K562 (cell line): ENCODE measurements around the gene GALNT12. TPM values are rescaled to one million over a fixed set of nuclear protein-coding genes. Genes with fewer than 3 reads are reported as not detected.

Source experiments
- BRD9 ChIP-seq: fragments of 450-650 bp; IDR thresholded peaks from 2 replicates; pipeline ENCODE4 v1.6.1; 2018; ENCODE audit warnings: low read depth; ENCODE audit not compliant: partially characterized antibody
- CXXC5 ChIP-seq: fragments of 250-450 bp; sonication (Bioruptor Pico); IDR thresholded peaks from 2 replicates; pipeline ENCODE4 v1.8.0; 2022; ENCODE audit warnings: inconsistent platforms, mild to moderate bottlenecking, moderate library complexity
- EHMT2 ChIP-seq: fragments of 450-650 bp; IDR thresholded peaks from 2 replicates; pipeline ENCODE4 v1.6.1; 2018; ENCODE audit warnings: antibody characterized with exemption
- EZH2 ChIP-seq: IDR thresholded peaks from 2 replicates; pipeline ENCODE4 v1.6.1; 2012; ENCODE audit warnings: low read depth, mild to moderate bottlenecking, inconsistent platforms, low read length, borderline replicate concordance
- FOS ChIP-seq: IDR thresholded peaks from 3 replicates; pipeline ENCODE4 v1.6.1; 2011; ENCODE audit not compliant: insufficient read length; ENCODE audit errors: extremely low read depth
- FOXM1 ChIP-seq, 2 experiments: fragments of 450-650 bp in 1 of 2; sonication (generic) in 1 of 2; formaldehyde crosslinking in 1 of 2; IDR thresholded peaks; 2 replicates each; pipeline versions ENCODE4 v1.6.1 to v1.9.0; 2017 to 2022; ENCODE audit warnings: low read depth in 2 of 2, mild to moderate bottlenecking in 2 of 2, missing genetic modification reagents in 1 of 2, moderate library complexity in 1 of 2
- FOXP1 ChIP-seq: sonication (generic); formaldehyde crosslinking; IDR thresholded peaks from 2 replicates; pipeline ENCODE4 v1.8.0; 2022; ENCODE audit warnings: mild to moderate bottlenecking, missing genetic modification reagents
- HCFC1 ChIP-seq: IDR thresholded peaks from 2 replicates; pipeline ENCODE4 v1.6.1; 2012; ENCODE audit warnings: low read depth, low read length, improper control_type of control experiment
- HDAC8 ChIP-seq: fragments of 450-650 bp; IDR thresholded peaks from 2 replicates; pipeline ENCODE4 v1.6.1; 2016; ENCODE audit warnings: mild to moderate bottlenecking, missing genetic modification characterization, moderate library complexity, missing compliant biosample characterization
- HNRNPK ChIP-seq: fragments of 200-400 bp; formaldehyde crosslinking; IDR thresholded peaks from one replicate; pipeline ENCODE4 v1.6.1; 2018; ENCODE audit warnings: mild to moderate bottlenecking, low read depth, low read length; ENCODE audit not compliant: poor library complexity, severe bottlenecking
- HSF4 ChIP-seq: fragments of 250-450 bp; sonication (Bioruptor Pico); IDR thresholded peaks from 2 replicates; pipeline ENCODE4 v2.1.2; 2022; ENCODE audit warnings: mild to moderate bottlenecking, moderate library complexity, borderline replicate concordance
- KHSRP ChIP-seq: fragments of 450-650 bp; IDR thresholded peaks from 2 replicates; pipeline ENCODE4 v1.6.1; 2017
- NCOA1 ChIP-seq: fragments of 450-650 bp; IDR thresholded peaks from 2 replicates; pipeline ENCODE4 v1.6.1; 2016; ENCODE audit warnings: low read depth
- NFIX ChIP-seq: fragments of 250-450 bp; sonication (Bioruptor Pico); IDR thresholded peaks from 2 replicates; pipeline ENCODE4 v1.4.0; 2020; ENCODE audit warnings: low read depth, mild to moderate bottlenecking, moderate library complexity
- NR2F6 ChIP-seq: fragments of 450-650 bp; formaldehyde crosslinking; IDR thresholded peaks from 2 replicates; pipeline ENCODE4 v1.4.0; 2020; ENCODE audit warnings: mild to moderate bottlenecking
- NUFIP1 ChIP-seq: fragments of 450-650 bp; IDR thresholded peaks from 2 replicates; pipeline ENCODE4 v1.6.1; 2018; ENCODE audit not compliant: partially characterized antibody
- RBFOX2 ChIP-seq: fragments of 200-400 bp; formaldehyde crosslinking; IDR thresholded peaks from 2 replicates; pipeline ENCODE4 v1.6.1; 2017; ENCODE audit warnings: low read depth, mild to moderate bottlenecking, low read length, moderate library complexity
- RBM17 ChIP-seq: fragments of 200-400 bp; formaldehyde crosslinking; IDR thresholded peaks from 2 replicates; pipeline ENCODE4 v1.6.1; 2017; ENCODE audit warnings: low read depth, mild to moderate bottlenecking, low read length, borderline replicate concordance
- SIX5 ChIP-seq, 2 experiments: IDR thresholded peaks; 2 replicates each; pipeline ENCODE4 v1.6.1; 2011; ENCODE audit warnings: low read length in 2 of 2, borderline replicate concordance in 1 of 2, low read depth in 1 of 2, mild to moderate bottlenecking in 1 of 2, moderate library complexity in 1 of 2; ENCODE audit not compliant: insufficient read depth in 1 of 2
- SRSF3 ChIP-seq: fragments of 200-400 bp; formaldehyde crosslinking; IDR thresholded peaks from 2 replicates; pipeline ENCODE4 v1.6.1; 2016; ENCODE audit warnings: mild to moderate bottlenecking, low read length, moderate library complexity; ENCODE audit not compliant: insufficient read depth
- TBL1XR1 ChIP-seq, 2 experiments: IDR thresholded peaks; 2 replicates each; pipeline ENCODE4 v1.6.1; 2012; ENCODE audit warnings: improper control_type of control experiment in 2 of 2, low read length in 2 of 2, mild to moderate bottlenecking in 1 of 2
- YBX1 ChIP-seq: fragments of 450-650 bp; IDR thresholded peaks from 2 replicates; pipeline ENCODE4 v1.7.1; 2016; ENCODE audit warnings: mild to moderate bottlenecking
- ZC3H8 ChIP-seq: fragments of 450-650 bp; IDR thresholded peaks from 2 replicates; pipeline ENCODE4 v1.6.1; 2017
- ZNF23 ChIP-seq: fragments of 250-450 bp; sonication (Bioruptor Pico); IDR thresholded peaks from 2 replicates; pipeline ENCODE4 v1.4.0; 2020; ENCODE audit warnings: mild to moderate bottlenecking
- ZNF274 ChIP-seq: IDR thresholded peaks from 2 replicates; pipeline ENCODE4 v1.6.1; 2011; ENCODE audit warnings: low read depth, mild to moderate bottlenecking, low read length, moderate library complexity, borderline replicate concordance
- ZNF444 ChIP-seq: fragments of 250-450 bp; sonication (Bioruptor Pico); IDR thresholded peaks from 2 replicates; pipeline ENCODE4 v1.4.0; 2020; ENCODE audit warnings: mild to moderate bottlenecking, moderate library complexity
- ZNF76 ChIP-seq: fragments of 250-450 bp; sonication (Bioruptor Pico); IDR thresholded peaks from 2 replicates; pipeline ENCODE4 v1.4.0; 2020; ENCODE audit warnings: mild to moderate bottlenecking, moderate library complexity, borderline replicate concordance
- polyA plus RNA-seq, 8 experiments: library from polyadenylated mRNA; depleted of rRNA in 4 of 8; stranded (reverse) in 5 of 8; unstranded in 3 of 8; fragments of >200 nt; fragmentation: Nextera tagmentation in 2 of 8; fragmentation: Illumina TruSeq in 1 of 8; extraction: Ambion mirVana in 2 of 8; extraction: Trizol in 1 of 8; gene quantifications; 2 replicates each; pipeline versions ENCODE4 v1.2.1 to v1.2.3, GENCODE V29; 2011 to 2014; ENCODE audit warnings: inconsistent platforms in 1 of 8, missing spikeins in 1 of 8
- total RNA-seq, 7 experiments: library from RNA; depleted of rRNA in 6 of 7; stranded (reverse); fragments of >200 nt in 6 of 7; fragmentation: Illumina TruSeq in 2 of 7; extraction: Trizol in 2 of 7; gene quantifications; 2 replicates each; pipeline versions ENCODE4 v1.2.1 to v1.2.3, GENCODE V29; 2011 to 2021; ENCODE audit warnings: low replicate concordance in 1 of 7
- TF ChIP-seq, protein P1 (sequence below), 3 experiments: fragments of 200-800 bp in 1 of 3; fragments of 250-450 bp in 1 of 3; fragments of 450-650 bp in 1 of 3; sonication (Bioruptor Pico) in 1 of 3; sonication (Bioruptor generic) in 1 of 3; formaldehyde crosslinking in 1 of 3; IDR thresholded peaks; 2 replicates each; pipeline versions ENCODE4 v1.6.1 to v1.8.0; 2016 to 2022; ENCODE audit warnings: mild to moderate bottlenecking in 2 of 3, missing genetic modification characterization in 2 of 3, missing compliant biosample characterization in 1 of 3, moderate library complexity in 1 of 3

The GALNT12 gene
- total and polyA plus RNA-seq, 9 of the 15 experiments (the other 6 are each of a cell fraction or from before 2014, with no cell fraction given): 29.7 to 82.9 (median 44.2) TPM

- TF ChIP-seq EHMT2: no peak
- TF ChIP-seq BRD9: no peak
- no peak for TF ChIP-seq ZNF23
- TF ChIP-seq ZC3H8: no peak
- TF ChIP-seq, protein P1, sequence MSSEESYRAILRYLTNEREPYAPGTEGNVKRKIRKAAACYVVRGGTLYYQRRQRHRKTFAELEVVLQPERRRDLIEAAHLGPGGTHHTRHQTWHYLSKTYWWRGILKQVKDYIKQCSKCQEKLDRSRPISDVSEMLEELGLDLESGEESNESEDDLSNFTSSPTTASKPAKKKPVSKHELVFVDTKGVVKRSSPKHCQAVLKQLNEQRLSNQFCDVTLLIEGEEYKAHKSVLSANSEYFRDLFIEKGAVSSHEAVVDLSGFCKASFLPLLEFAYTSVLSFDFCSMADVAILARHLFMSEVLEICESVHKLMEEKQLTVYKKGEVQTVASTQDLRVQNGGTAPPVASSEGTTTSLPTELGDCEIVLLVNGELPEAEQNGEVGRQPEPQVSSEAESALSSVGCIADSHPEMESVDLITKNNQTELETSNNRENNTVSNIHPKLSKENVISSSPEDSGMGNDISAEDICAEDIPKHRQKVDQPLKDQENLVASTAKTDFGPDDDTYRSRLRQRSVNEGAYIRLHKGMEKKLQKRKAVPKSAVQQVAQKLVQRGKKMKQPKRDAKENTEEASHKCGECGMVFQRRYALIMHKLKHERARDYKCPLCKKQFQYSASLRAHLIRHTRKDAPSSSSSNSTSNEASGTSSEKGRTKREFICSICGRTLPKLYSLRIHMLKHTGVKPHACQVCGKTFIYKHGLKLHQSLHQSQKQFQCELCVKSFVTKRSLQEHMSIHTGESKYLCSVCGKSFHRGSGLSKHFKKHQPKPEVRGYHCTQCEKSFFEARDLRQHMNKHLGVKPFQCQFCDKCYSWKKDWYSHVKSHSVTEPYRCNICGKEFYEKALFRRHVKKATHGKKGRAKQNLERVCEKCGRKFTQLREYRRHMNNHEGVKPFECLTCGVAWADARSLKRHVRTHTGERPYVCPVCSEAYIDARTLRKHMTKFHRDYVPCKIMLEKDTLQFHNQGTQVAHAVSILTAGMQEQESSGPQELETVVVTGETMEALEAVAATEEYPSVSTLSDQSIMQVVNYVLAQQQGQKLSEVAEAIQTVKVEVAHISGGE (CRISPR knock-in tag; IDR thresholded peaks at IDR 0.05): peak in 1 of 3 experiments; percentile 90; a peak in 2 of 6 replicates
- peak; percentile 80 for TF ChIP-seq RBFOX2
- no peak for TF ChIP-seq SIX5 (IDR thresholded peaks at IDR 0.05; ENCODE audit: borderline replicate concordance in 1 of 2, insufficient read depth in 1 of 2, low read depth in 1 of 2, low read length in 2 of 2)
- no peak for TF ChIP-seq NR2F6
- no peak for TF ChIP-seq KHSRP
- no peak; the same call in 1 of the 2 replicates for TF ChIP-seq HCFC1
- TF ChIP-seq HDAC8 (tag): peak; percentile 57; the same call in 1 of the 2 replicates
- no peak for TF ChIP-seq FOXP1 (CRISPR knock-in tag)
- no peak; a peak in 1 of 4 replicates for TF ChIP-seq TBL1XR1 (IDR thresholded peaks at IDR 0.05; ENCODE audit: low read length in 2 of 2)
- TF ChIP-seq ZNF274: no peak
- TF ChIP-seq NCOA1: no peak
- TF ChIP-seq FOS: no peak
- peak; percentile 96 for TF ChIP-seq CXXC5
- no peak for TF ChIP-seq YBX1
- no peak for TF ChIP-seq NFIX
- no peak for TF ChIP-seq FOXM1 (IDR thresholded peaks at IDR 0.05; ENCODE audit: low read depth)
- TF ChIP-seq FOXM1 (CRISPR knock-in tag; IDR thresholded peaks at IDR 0.05; ENCODE audit: low read depth): no peak
- no peak for TF ChIP-seq HNRNPK
- TF ChIP-seq ZNF76 (CRISPR knock-in tag): no peak
- TF ChIP-seq ZNF444 (CRISPR knock-in tag): no peak
- TF ChIP-seq HSF4 (CRISPR knock-in tag): no peak
- no peak for TF ChIP-seq SRSF3
- no peak for TF ChIP-seq NUFIP1
- no peak for TF ChIP-seq EZH2
- no peak for TF ChIP-seq RBM17
These were observed 10.9 kb upstream of the GALNT12 start, which contains the start of gene ANKS6 (continued) for GRCh38 chr9:98796364-98797101.
